H1 (cell line): ENCODE measurements around the gene ZNF229. TPM values are rescaled to one million over a fixed set of nuclear protein-coding genes. Genes with fewer than 3 reads are reported as not detected.

Experiments
- CTCF ChIA-PET: fragments of 300-600 bp; sonication (Branson Sonifier 250); formaldehyde crosslinking; loops from one replicate; lab custom pipeline; 2021; ENCODE audit not compliant: partially characterized antibody; lab: Charles Lee
- POLR2A ChIA-PET: fragments of 300-600 bp; sonication (Branson Sonifier 250); formaldehyde crosslinking; loops from one replicate; lab custom pipeline; 2021; ENCODE audit warnings: inconsistent platforms; ENCODE audit not compliant: partially characterized antibody; lab: Charles Lee
- DNase-seq, 2 experiments: peaks; one replicate each; pipeline versions ENCODE4 v3.0.0 to v3.0.0-alpha.2; 2010 to 2022; ENCODE audit warnings: low spot score in 2 of 2, low read depth in 1 of 2, mixed read lengths in 1 of 2
- FAIRE-seq: peaks from 2 replicates; lab custom pipeline; 2011; peaks lifted over from hg19 to GRCh38; lab: Jason Lieb, UNC
- H2AFZ ChIP-seq: 2 replicates; pipeline ENCODE4 v1.8.1; 2012; ENCODE audit warnings: low read length, inconsistent platforms
- H2AK5ac ChIP-seq: 2 replicates; pipeline ENCODE4 v1.6.1; 2013; ENCODE audit warnings: low read depth, low read length
- H2BK120ac ChIP-seq: replicated peaks from 2 replicates; pipeline ENCODE3; 2013; ENCODE audit warnings: low read depth, low read length, inconsistent platforms
- H2BK12ac ChIP-seq: 2 replicates; pipeline ENCODE4 v1.6.1; 2013; ENCODE audit warnings: low read depth, low read length
- H2BK15ac ChIP-seq: 2 replicates; pipeline ENCODE4 v1.6.1; 2013; ENCODE audit warnings: low read length
- H2BK20ac ChIP-seq: 2 replicates; pipeline ENCODE4 v1.6.1; 2013; ENCODE audit warnings: low read length
- H2BK5ac ChIP-seq: 2 replicates; pipeline ENCODE4 v1.6.1; 2013; ENCODE audit warnings: low read depth, low read length
- H3K14ac ChIP-seq: 2 replicates; pipeline ENCODE4 v1.6.1; 2013; ENCODE audit warnings: inconsistent platforms; ENCODE audit not compliant: insufficient read length
- H3K18ac ChIP-seq: 2 replicates; pipeline ENCODE4 v1.6.1; 2013; ENCODE audit warnings: low read length; ENCODE audit errors: extremely low read depth
- H3K23ac ChIP-seq: 2 replicates; pipeline ENCODE4 v1.6.1; 2013; ENCODE audit warnings: inconsistent platforms; ENCODE audit not compliant: insufficient read length
- H3K23me2 ChIP-seq: 2 replicates; pipeline ENCODE4 v1.6.1; 2013; ENCODE audit warnings: low read depth, low read length
- H3K27ac ChIP-seq: 2 replicates; pipeline ENCODE4 v1.6.1; 2011; ENCODE audit warnings: low read depth, low read length, inconsistent platforms
- H3K27me3 ChIP-seq, 4 experiments: replicated peaks in 1 of 4; 1 replicate in 1 of 4; 2 replicates in 3 of 4; pipeline versions ENCODE4 v1.6.1 to v1.8.1; 2011 to 2013; ENCODE audit warnings: low read length in 3 of 4, mild to moderate bottlenecking in 3 of 4, inconsistent platforms in 2 of 4, mixed read lengths in 2 of 4, moderate library complexity in 1 of 4; ENCODE audit not compliant: control insufficient read depth in 3 of 4, insufficient read depth in 3 of 4; ENCODE audit errors: extremely low read depth in 1 of 4
- H3K36me3 ChIP-seq, 4 experiments: 2 replicates each; pipeline versions ENCODE4 v1.6.1 to v1.8.1; 2011 to 2013; ENCODE audit warnings: mild to moderate bottlenecking in 4 of 4, low read length in 3 of 4, moderate library complexity in 2 of 4, control low read depth in 1 of 4, inconsistent platforms in 1 of 4; ENCODE audit not compliant: insufficient read depth in 4 of 4, control insufficient read depth in 2 of 4
- H3K4ac ChIP-seq: replicated peaks from 2 replicates; pipeline ENCODE3; 2013; ENCODE audit warnings: low read length, low read depth, mixed read lengths, inconsistent platforms; ENCODE audit not compliant: insufficient read length
- H3K4me1 ChIP-seq, 4 experiments: replicated peaks in 1 of 4; 1 replicate in 1 of 4; 2 replicates in 3 of 4; pipeline versions ENCODE4 v1.6.1 to v1.8.1; 2011 to 2013; ENCODE audit warnings: low read length in 3 of 4, inconsistent platforms in 2 of 4, mixed read lengths in 1 of 4; ENCODE audit not compliant: insufficient read depth in 4 of 4, control insufficient read depth in 3 of 4
- H3K4me2 ChIP-seq, 2 experiments: 2 replicates each; pipeline versions ENCODE4 v1.6.1 to v1.8.1; 2011 to 2013; ENCODE audit warnings: low read depth in 2 of 2, low read length in 2 of 2, control low read depth in 1 of 2, inconsistent platforms in 1 of 2, mild to moderate bottlenecking in 1 of 2; ENCODE audit not compliant: insufficient read depth in 1 of 2
- H3K4me3 ChIP-seq, 4 experiments: fragments of 200-600, 300-600 bp in 1 of 4; sonication (generic), shearing (Covaris generic), sonication (Bioruptor Twin) in 1 of 4; 2 replicates each; pipeline versions ENCODE4 v1.5.1 to v1.8.1; 2011 to 2016; ENCODE audit warnings: low read length in 4 of 4, low read depth in 3 of 4, control low read depth in 2 of 4, inconsistent platforms in 2 of 4, mild to moderate bottlenecking in 2 of 4, mixed read lengths in 1 of 4, moderate library complexity in 1 of 4; ENCODE audit not compliant: insufficient read depth in 2 of 4; ENCODE audit errors: extremely low read depth in 1 of 4
- H3K56ac ChIP-seq: replicated peaks from 2 replicates; pipeline ENCODE3; 2013; ENCODE audit warnings: low read depth, mild to moderate bottlenecking, mixed read lengths, low read length, inconsistent platforms; ENCODE audit not compliant: insufficient read length
- H3K79me1 ChIP-seq: 2 replicates; pipeline ENCODE4 v1.6.1; 2013; ENCODE audit warnings: low read depth, low read length, control low read depth
- H3K79me2 ChIP-seq, 2 experiments: 2 replicates each; pipeline versions ENCODE4 v1.6.1 to v1.8.1; 2012 to 2013; ENCODE audit warnings: low read length in 2 of 2, mild to moderate bottlenecking in 2 of 2, inconsistent platforms in 1 of 2; ENCODE audit not compliant: insufficient read depth in 2 of 2, control insufficient read depth in 1 of 2
- H3K9ac ChIP-seq, 4 experiments: replicated peaks in 1 of 4; 1 replicate in 1 of 4; 2 replicates in 3 of 4; pipeline versions ENCODE4 v1.6.1 to v1.8.1; 2011 to 2013; ENCODE audit warnings: low read depth in 3 of 4, low read length in 3 of 4, control low read depth in 2 of 4, mild to moderate bottlenecking in 2 of 4, moderate library complexity in 2 of 4, inconsistent platforms in 1 of 4; ENCODE audit errors: extremely low read depth in 1 of 4
- H3K9me3 ChIP-seq, 2 experiments: 2 replicates each; pipeline versions ENCODE4 v1.6.1 to v1.8.1; 2012 to 2013; ENCODE audit warnings: mild to moderate bottlenecking in 2 of 2, moderate library complexity in 2 of 2, control low read depth in 1 of 2, inconsistent platforms in 1 of 2, low read depth in 1 of 2, low read length in 1 of 2, mixed read lengths in 1 of 2; ENCODE audit not compliant: insufficient read depth in 2 of 2
- H4K20me1 ChIP-seq, 2 experiments: replicated peaks in 1 of 2; 2 replicates each; pipeline versions ENCODE3 to v1.8.1; 2011 to 2013; ENCODE audit warnings: inconsistent platforms in 2 of 2, low read length in 2 of 2, mild to moderate bottlenecking in 1 of 2; ENCODE audit not compliant: insufficient read depth in 2 of 2, control insufficient read depth in 1 of 2
- H4K5ac ChIP-seq: 2 replicates; pipeline ENCODE4 v1.6.1; 2013; ENCODE audit warnings: low read length, low read depth, mixed read lengths, inconsistent platforms; ENCODE audit not compliant: insufficient read length
- H4K8ac ChIP-seq: 2 replicates; pipeline ENCODE4 v1.8.0; 2013; ENCODE audit warnings: mild to moderate bottlenecking, moderate library complexity, low read length, inconsistent platforms; ENCODE audit not compliant: insufficient read depth; ENCODE audit errors: extremely low read depth
- H4K91ac ChIP-seq: replicated peaks from 2 replicates; pipeline ENCODE3; 2013; ENCODE audit warnings: low read length, mixed read lengths, inconsistent platforms; ENCODE audit not compliant: insufficient read length
- BACH1 ChIP-seq: IDR thresholded peaks from 2 replicates; pipeline ENCODE4 v1.6.1; 2012; ENCODE audit warnings: low read length, improper control_type of control experiment
- CEBPB ChIP-seq: IDR thresholded peaks from 2 replicates; pipeline ENCODE4 v1.6.1; 2012; ENCODE audit warnings: low read depth, low read length
- CREB1 ChIP-seq: IDR thresholded peaks from 2 replicates; pipeline ENCODE4 v1.6.1; 2012; ENCODE audit warnings: inconsistent platforms
- CTCF ChIP-seq, 3 experiments: IDR thresholded peaks; 1 replicate in 2 of 3; 2 replicates in 1 of 3; pipeline versions ENCODE4 v1.5.1 to v1.6.1; 2011; ENCODE audit warnings: low read length in 3 of 3, mild to moderate bottlenecking in 3 of 3, inconsistent platforms in 2 of 3, low read depth in 1 of 3, moderate library complexity in 1 of 3; ENCODE audit not compliant: insufficient read depth in 1 of 3; ENCODE audit errors: control extremely low read depth in 1 of 3
- GABPA ChIP-seq: IDR thresholded peaks from 2 replicates; pipeline ENCODE4 v1.6.1; 2011; ENCODE audit warnings: mild to moderate bottlenecking, low read length, moderate library complexity, borderline replicate concordance; ENCODE audit not compliant: insufficient read depth
- GTF2F1 ChIP-seq: IDR thresholded peaks from 2 replicates; pipeline ENCODE4 v1.6.1; 2012; ENCODE audit warnings: low read depth, low read length, improper control_type of control experiment, borderline replicate concordance
- SP4 ChIP-seq: IDR thresholded peaks from 2 replicates; pipeline ENCODE4 v1.6.1; 2012; ENCODE audit warnings: low read length, inconsistent platforms
- SRF ChIP-seq: IDR thresholded peaks from 2 replicates; pipeline ENCODE4 v1.6.1; 2011; ENCODE audit warnings: mild to moderate bottlenecking, low read depth, low read length, moderate library complexity
- TEAD4 ChIP-seq: IDR thresholded peaks from 2 replicates; pipeline ENCODE4 v1.6.1; 2012; ENCODE audit warnings: low read depth, low read length, inconsistent platforms, mixed read lengths
- WGBS, 2 experiments: shearing (Covaris generic) in 1 of 2; methylation state at CpG; one replicate each; pipeline versions ENCODE4 v1.1.6 to v1.1.7; 2013 to 2015; ENCODE audit warnings: low lambda C conversion rate in 2 of 2, mixed read lengths in 2 of 2, inconsistent platforms in 1 of 2, low coverage in 1 of 2, missing lambda C conversion rate in 1 of 2; ENCODE audit not compliant: insufficient replicate concordance in 2 of 2, insufficient coverage in 1 of 2, insufficient read length in 1 of 2; ENCODE audit errors: extremely low coverage in 1 of 2, missing lambda C conversion rate in 1 of 2; 5-methylcytosine and 5-hydroxymethylcytosine counted together
- polyA plus RNA-seq, 7 experiments: library from polyadenylated mRNA; depleted of rRNA in 3 of 7; stranded (reverse) in 5 of 7; unstranded in 2 of 7; fragments of >200 nt in 5 of 7; fragments of 200-250 nt in 2 of 7; gene quantifications; 1 replicate in 5 of 7; 2 replicates in 1 of 7; 4 replicates in 1 of 7; pipeline versions ENCODE4 v1.2.1 to v1.2.3, GENCODE V29; 2011 to 2013; ENCODE audit warnings: missing spikeins in 2 of 7, mixed read lengths in 2 of 7
- total RNA-seq: library from RNA; stranded (reverse); fragmentation: NEBNext Ultra II Directional; extraction: Animal tissue kit (Norgen Biotek cat#: 25700); gene quantifications from 2 replicates; pipeline ENCODE4 v1.2.1, GENCODE V29; 2021
- TF ChIP-seq, protein P1 (sequence below): IDR thresholded peaks from 2 replicates; pipeline ENCODE4 v1.6.1; 2012; ENCODE audit warnings: inconsistent platforms

ZNF229 gene
- total and polyA plus RNA-seq, 2 of the 8 experiments (the other 6 are each of a cell fraction or from before 2014, with no cell fraction given), result 0.74 to 3.9 TPM

DNA sequence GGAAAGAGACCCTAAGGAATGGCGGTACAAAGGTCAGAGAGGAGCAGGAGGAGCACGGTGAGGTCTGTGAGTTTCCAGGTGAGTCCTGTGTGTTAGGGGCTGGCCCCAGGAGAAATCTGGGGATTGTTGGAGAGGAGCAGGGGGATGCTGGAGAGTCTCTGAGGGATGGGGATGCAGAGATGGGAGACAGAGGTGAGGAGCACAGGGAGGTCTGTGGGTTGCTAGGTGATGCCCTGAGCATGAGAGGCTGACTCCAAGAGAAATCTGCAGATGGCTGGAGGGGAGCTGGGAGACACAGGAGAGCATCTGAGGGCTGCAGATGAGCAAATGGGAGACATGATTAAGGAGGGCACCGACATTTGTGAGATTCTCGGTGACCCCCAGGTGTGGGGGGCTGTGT lies 4.1 kb upstream of the ZNF229 start:
- no peak overlapping the region for H3K56ac ChIP-seq
- H2BK5ac ChIP-seq, result no peak overlapping the region
- H3K18ac ChIP-seq, result no peak overlapping the region
- H3K23ac ChIP-seq, result no peak overlapping the region
- H3K36me3 ChIP-seq, result no peaks in the 10 kb centered on the region
- H2AFZ ChIP-seq, result no peak overlapping the region
- TF ChIP-seq CTCF (IDR thresholded peaks at IDR 0.05; ENCODE audit: control extremely low read depth in 1 of 3, insufficient read depth in 1 of 3, low read depth in 1 of 3, low read length in 3 of 3) (no peak), BACH1 (no peak), SP4 (no peak), SRF (no peak), GTF2F1 (no peak), GABPA (no peak), TEAD4 (no peak), CREB1 (no peak), CEBPB (no peak)
- TF ChIP-seq, protein P1, sequence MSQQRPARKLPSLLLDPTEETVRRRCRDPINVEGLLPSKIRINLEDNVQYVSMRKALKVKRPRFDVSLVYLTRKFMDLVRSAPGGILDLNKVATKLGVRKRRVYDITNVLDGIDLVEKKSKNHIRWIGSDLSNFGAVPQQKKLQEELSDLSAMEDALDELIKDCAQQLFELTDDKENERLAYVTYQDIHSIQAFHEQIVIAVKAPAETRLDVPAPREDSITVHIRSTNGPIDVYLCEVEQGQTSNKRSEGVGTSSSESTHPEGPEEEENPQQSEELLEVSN, result no peak
- H4K20me1 ChIP-seq, result no peaks in the 10 kb centered on the region
- no peak overlapping the region for H3K9ac ChIP-seq
- H3K27ac ChIP-seq, result no peak overlapping the region
- H2BK120ac ChIP-seq, result no peak overlapping the region
- H3K27me3 ChIP-seq, result no peaks in the 10 kb centered on the region
- no peak for DNase-seq
- no peak overlapping the region for H2BK20ac ChIP-seq
- peaks cover 2% of the 10 kb centered on the region; the same call in 1 of the 2 replicates for H3K23me2 ChIP-seq
- H3K14ac ChIP-seq, result no peak overlapping the region
- no peaks in the 10 kb centered on the region; a peak in 1 of 7 replicates for H3K4me1 ChIP-seq
- H3K79me2 ChIP-seq, result no peaks in the 10 kb centered on the region
- H3K9me3 ChIP-seq, result peaks cover 43 to 55% of the 10 kb centered on the region in 2 experiments
- H2AK5ac ChIP-seq, result no peak overlapping the region
- no peak overlapping the region for H3K4me3 ChIP-seq
- WGBS, 2 experiments, result 84% methylated on average over 4 of the region's 4 CpGs; no CpG with 5 or more reads in 1 of the 2 experiments
- CTCF ChIA-PET, result no interaction called here
- H4K91ac ChIP-seq, result no peak overlapping the region
- H3K79me1 ChIP-seq, result no peaks in the 10 kb centered on the region
- no peak overlapping the region for H3K4me2 ChIP-seq
- no peak overlapping the region for H4K8ac ChIP-seq
- H4K5ac ChIP-seq, result no peak overlapping the region
- no peak overlapping the region for H3K4ac ChIP-seq
- H2BK15ac ChIP-seq, result no peak overlapping the region
- H2BK12ac ChIP-seq, result no peak overlapping the region
- FAIRE-seq, result no peak
- POLR2A ChIA-PET, result no interaction called here
